ENCODE measurements around the gene SLC7A4.

SLC7A4 gene

GRCh38 chr22:21030621-21031544 is 1.5 kb downstream of the SLC7A4 start:
- no peak overlapping the region for H3K9ac ChIP-seq
- H3K79me2 ChIP-seq, result no peaks in the 10 kb centered on the region
- H3K4me3 ChIP-seq (ENCODE audit: low read depth, low read length), result no peak overlapping the region
- H3K4me1 ChIP-seq, result no peaks in the 10 kb centered on the region
- H3K36me3 ChIP-seq (ENCODE audit: control insufficient read depth, insufficient read depth, low read length), result no peaks in the 10 kb centered on the region
- peaks cover 3% of the 10 kb centered on the region for H3K27me3 ChIP-seq (ENCODE audit: control insufficient read depth, insufficient read depth, low read length)
- no peak overlapping the region for H2AFZ ChIP-seq
- no peak overlapping the region for H3K27ac ChIP-seq
- H3K9me3 ChIP-seq (ENCODE audit: control insufficient read depth, low read length), result no peaks in the 10 kb centered on the region
- TF ChIP-seq CTCF (IDR thresholded peaks at IDR 0.05), result no peak
- no peak overlapping the region for H3K4me2 ChIP-seq (ENCODE audit: low read length)

GRCh38 chr22:21030032-21030431 is 2.3 kb downstream of the SLC7A4 start:
- Histone ChIP-seq H3K4me1 (no peaks in the 10 kb centered on the region), H2AFZ (no peak overlapping the region), H3K79me2 (no peaks in the 10 kb centered on the region), H3K9ac (no peak overlapping the region), H3K36me3 (ENCODE audit: control insufficient read depth, insufficient read depth, low read length) (no peaks in the 10 kb centered on the region), H3K9me3 (ENCODE audit: control insufficient read depth, low read length) (no peaks in the 10 kb centered on the region), H3K4me3 (ENCODE audit: low read depth, low read length) (no peak overlapping the region), H3K27ac (no peak overlapping the region), H3K27me3 (ENCODE audit: control insufficient read depth, insufficient read depth, low read length) (peaks cover 3% of the 10 kb centered on the region), H3K4me2 (ENCODE audit: low read length) (no peak overlapping the region)
- no peak for TF ChIP-seq CTCF (IDR thresholded peaks at IDR 0.05)

GRCh38 chr22:21029486-21030025 is 2.8 kb downstream of the SLC7A4 start:
- Histone ChIP-seq H3K4me2 (ENCODE audit: low read length) (no peak overlapping the region), H2AFZ (no peak overlapping the region), H3K9me3 (ENCODE audit: control insufficient read depth, low read length) (no peaks in the 10 kb centered on the region), H3K79me2 (no peaks in the 10 kb centered on the region), H3K36me3 (ENCODE audit: control insufficient read depth, insufficient read depth, low read length) (no peaks in the 10 kb centered on the region), H3K27me3 (ENCODE audit: control insufficient read depth, insufficient read depth, low read length) (peaks cover 3% of the 10 kb centered on the region), H3K4me3 (ENCODE audit: low read depth, low read length) (no peak overlapping the region), H3K9ac (no peak overlapping the region), H3K4me1 (no peaks in the 10 kb centered on the region), H3K27ac (no peak overlapping the region)
- no peak for TF ChIP-seq CTCF (IDR thresholded peaks at IDR 0.05)

- Histone ChIP-seq H3K79me2 (no peaks in the 10 kb centered on the region), H3K9ac (no peak overlapping the region), H2AFZ (no peak overlapping the region), H3K27ac (no peak overlapping the region), H3K27me3 (ENCODE audit: control insufficient read depth, insufficient read depth, low read length) (peaks cover 3% of the 10 kb centered on the region), H3K4me2 (ENCODE audit: low read length) (no peak overlapping the region), H3K4me3 (ENCODE audit: low read depth, low read length) (no peak overlapping the region), H3K4me1 (no peaks in the 10 kb centered on the region), H3K9me3 (ENCODE audit: control insufficient read depth, low read length) (no peaks in the 10 kb centered on the region), H3K36me3 (ENCODE audit: control insufficient read depth, insufficient read depth, low read length) (no peaks in the 10 kb centered on the region)
- no peak for TF ChIP-seq CTCF (IDR thresholded peaks at IDR 0.05)
These were observed 3.8 kb downstream of the SLC7A4 start for GRCh38 chr22:21028277-21029251.

Measured in parathyroid adenoma (tissue), 2 donors.